ENCODE results near the gene GNG10. TPM values are rescaled to one million over a fixed set of nuclear protein-coding genes. Genes with fewer than 3 reads are reported as not detected.
"Not testable (repeated sequence)": the region's sequence is repeated elsewhere in the genome, so short reads cannot be mapped to it uniquely, and the experiment has no call there.

Gene GNG10
- total RNA-seq: 100 to 1,000 TPM in 1 of 9 donors, 10 to 100 TPM in 8; 23.6 to 127 (median 57.6) TPM
- polyA plus RNA-seq: 10 to 100 TPM; 37.2 to 69.5 (median 53.4) TPM
- long read RNA-seq, donor 1, transcript GNG10-201 (3 exons, 1,491 nt): major isoform, 26 of 26 reads
- long read RNA-seq, donor 1, partial matches to known transcripts: 0 of 26 reads
- long read RNA-seq, donor 1, other reads (novel, unspliced or antisense): 0 of 26 reads
- long read RNA-seq, donor 2, transcript GNG10-201 (3 exons, 1,491 nt): major isoform, 20 of 20 reads
- long read RNA-seq, donor 2, partial matches to known transcripts: 0 of 20 reads
- long read RNA-seq, donor 2, other reads (novel, unspliced or antisense): 0 of 20 reads
- long read RNA-seq, donor 3, transcript GNG10-201 (3 exons, 1,491 nt): major isoform, 18 of 18 reads
- long read RNA-seq, donor 3, partial matches to known transcripts: 0 of 18 reads
- long read RNA-seq, donor 3, other reads (novel, unspliced or antisense): 0 of 18 reads
- long read RNA-seq, donor 4, transcript GNG10-201 (3 exons, 1,491 nt): major isoform, 75 of 75 reads
- long read RNA-seq, donor 4, partial matches to known transcripts: 0 of 75 reads
- long read RNA-seq, donor 4, other reads (novel, unspliced or antisense): 0 of 75 reads
- long read RNA-seq, donor 5, transcript GNG10-201 (3 exons, 1,491 nt): major isoform, 86 of 87 reads
- long read RNA-seq, donor 5, partial matches to known transcripts: 1 of 87 reads
- long read RNA-seq, donor 5, other reads (novel, unspliced or antisense): 0 of 87 reads
- long read RNA-seq, donor 6, transcript GNG10-201 (3 exons, 1,491 nt): major isoform, 49 of 51 reads
- long read RNA-seq, donor 6, partial matches to known transcripts: 1 of 51 reads
- long read RNA-seq, donor 6, other reads (novel, unspliced or antisense): 1 of 51 reads
- long read RNA-seq, donor 7, transcript GNG10-201 (3 exons, 1,491 nt): major isoform, 14 of 14 reads
- long read RNA-seq, donor 7, partial matches to known transcripts: 0 of 14 reads
- long read RNA-seq, donor 7, other reads (novel, unspliced or antisense): 0 of 14 reads
- long read RNA-seq, donor 8, transcript GNG10-201 (3 exons, 1,491 nt): major isoform, 27 of 27 reads
- long read RNA-seq, donor 8, partial matches to known transcripts: 0 of 27 reads
- long read RNA-seq, donor 8, other reads (novel, unspliced or antisense): 0 of 27 reads
- long read RNA-seq, donor 9, transcript GNG10-201 (3 exons, 1,491 nt): major isoform, 20 of 28 reads
- long read RNA-seq, donor 9, partial matches to known transcripts: 0 of 28 reads
- long read RNA-seq, donor 9, other reads (novel, unspliced or antisense): 8 of 28 reads
- long read RNA-seq, donor 10, transcript GNG10-201 (3 exons, 1,491 nt): major isoform, 6 of 6 reads
- long read RNA-seq, donor 10, partial matches to known transcripts: 0 of 6 reads
- long read RNA-seq, donor 10, other reads (novel, unspliced or antisense): 0 of 6 reads

DNA sequence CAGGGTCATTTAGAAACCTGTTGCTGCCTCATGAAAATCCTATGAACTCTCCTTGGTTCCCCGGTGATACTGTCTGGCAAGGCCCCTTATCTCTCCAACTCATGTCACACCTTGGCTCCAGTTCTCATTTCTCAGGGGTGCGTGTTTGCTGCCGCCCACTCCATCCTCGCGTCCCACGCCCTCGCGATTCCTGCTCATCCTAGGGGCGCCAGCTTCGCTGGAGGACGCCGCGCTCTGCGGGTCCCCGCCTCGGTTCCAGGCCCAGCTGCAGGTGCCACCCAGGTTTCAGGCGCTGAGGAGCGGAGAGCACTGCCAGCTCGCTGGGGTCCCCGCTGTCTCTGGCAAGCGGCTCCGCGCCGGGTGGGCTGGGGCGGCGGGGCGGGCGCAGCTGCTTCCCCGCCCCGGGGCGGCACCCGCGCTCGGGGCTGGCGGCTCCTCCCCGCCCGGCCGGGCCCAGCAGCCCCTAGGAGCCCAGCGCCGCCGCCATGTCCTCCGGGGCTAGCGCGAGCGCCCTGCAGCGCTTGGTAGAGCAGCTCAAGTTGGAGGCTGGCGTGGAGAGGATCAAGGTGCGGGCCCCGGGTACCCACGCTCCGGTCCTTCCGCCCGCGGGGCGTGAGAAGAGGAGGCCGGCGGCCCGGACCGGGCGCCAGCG, at the start of gene GNG10:
GNG10 (plus strand) TSS at position 456 of the 652 bp plus-strand sequence; CDS start at position 486, 30 bp downstream.
- H3K27ac ChIP-seq: peak within 1 kb of the TSS in 4 of 5 donors; percentile 24 to 93 (median 74)

DNA sequence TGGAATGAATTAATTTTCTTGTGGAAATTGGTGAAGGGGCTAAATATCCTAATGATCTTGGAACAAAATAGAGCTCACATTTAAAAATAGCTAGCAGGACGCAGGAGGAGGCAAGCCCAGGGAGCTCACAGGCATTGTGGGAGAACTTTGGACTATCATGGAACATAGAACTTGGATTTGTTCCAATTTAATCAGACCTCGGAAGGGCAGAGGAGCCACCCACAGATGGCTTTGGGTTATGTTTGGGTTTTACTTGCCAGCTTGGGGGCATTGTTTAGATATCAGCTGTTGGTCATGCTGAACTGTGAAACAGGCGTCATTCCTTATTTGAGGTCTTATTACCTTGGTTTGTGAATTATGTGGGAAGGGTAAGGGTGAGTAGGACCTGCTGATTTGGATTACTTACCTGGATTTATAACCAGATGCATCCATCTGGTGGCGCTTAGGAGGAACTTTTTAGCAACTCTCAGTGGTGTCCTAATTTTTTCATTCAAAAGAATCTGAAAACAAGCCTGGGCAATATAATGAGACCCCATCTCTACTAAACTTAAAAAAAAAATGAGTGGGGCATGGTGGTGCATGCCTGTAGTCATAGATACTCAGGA, 47.9 kb upstream of the GNG10 start:
- Histone ChIP-seq H3K36me3 (replicated peaks in 1 of 2) (no peaks in the 10 kb centered on the region), H3K4me1 (replicated peaks in 1 of 2) (no peaks in the 10 kb centered on the region), H3K9me3 (replicated peaks in 1 of 3) (no peaks in the 10 kb centered on the region), H3K27me3 (no peaks in the 10 kb centered on the region), H3K27ac (no peak overlapping the region), H3K4me3 (no peak overlapping the region)
- DNase-seq: no peak
- WGBS, 4 donors: 40 to 53% (median 42%) methylated on average over 4 of the region's 4 CpGs
- TF ChIP-seq POLR2A (IDR thresholded peaks at IDR 0.05): no peak
- TF ChIP-seq, protein P1, sequence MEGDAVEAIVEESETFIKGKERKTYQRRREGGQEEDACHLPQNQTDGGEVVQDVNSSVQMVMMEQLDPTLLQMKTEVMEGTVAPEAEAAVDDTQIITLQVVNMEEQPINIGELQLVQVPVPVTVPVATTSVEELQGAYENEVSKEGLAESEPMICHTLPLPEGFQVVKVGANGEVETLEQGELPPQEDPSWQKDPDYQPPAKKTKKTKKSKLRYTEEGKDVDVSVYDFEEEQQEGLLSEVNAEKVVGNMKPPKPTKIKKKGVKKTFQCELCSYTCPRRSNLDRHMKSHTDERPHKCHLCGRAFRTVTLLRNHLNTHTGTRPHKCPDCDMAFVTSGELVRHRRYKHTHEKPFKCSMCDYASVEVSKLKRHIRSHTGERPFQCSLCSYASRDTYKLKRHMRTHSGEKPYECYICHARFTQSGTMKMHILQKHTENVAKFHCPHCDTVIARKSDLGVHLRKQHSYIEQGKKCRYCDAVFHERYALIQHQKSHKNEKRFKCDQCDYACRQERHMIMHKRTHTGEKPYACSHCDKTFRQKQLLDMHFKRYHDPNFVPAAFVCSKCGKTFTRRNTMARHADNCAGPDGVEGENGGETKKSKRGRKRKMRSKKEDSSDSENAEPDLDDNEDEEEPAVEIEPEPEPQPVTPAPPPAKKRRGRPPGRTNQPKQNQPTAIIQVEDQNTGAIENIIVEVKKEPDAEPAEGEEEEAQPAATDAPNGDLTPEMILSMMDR (IDR thresholded peaks at IDR 0.05): no peak
- intact Hi-C loops (cut with DNase I): no loop called here

More for the DNA sequence above, at the start of gene GNG10:
- Histone ChIP-seq H3K4me3 (peak within 1 kb of the TSS; percentile 28 to 99 (median 68)), H3K4me1 (replicated peaks in 1 of 2) (peaks cover 0 to 12% of the 10 kb centered on the region in 2 donors), H3K27me3 (no peaks in the 10 kb centered on the region), H3K36me3 (replicated peaks in 1 of 2) (no peaks in the 10 kb centered on the region), H3K9me3 (replicated peaks in 1 of 3) (no peaks in the 10 kb centered on the region)
- intact Hi-C loops (cut with DNase I): no loop called here
- 0 to 1% (median 0%) methylated on average over 7 to 61 of the region's 61 CpGs for WGBS, 4 donors
- peak; percentile 49 to 66 (median 61) for DNase-seq
- TF ChIP-seq, protein P1 (IDR thresholded peaks at IDR 0.05): no peak
- TF ChIP-seq POLR2A (IDR thresholded peaks at IDR 0.05): peak; percentile 24 to 48

DNA sequence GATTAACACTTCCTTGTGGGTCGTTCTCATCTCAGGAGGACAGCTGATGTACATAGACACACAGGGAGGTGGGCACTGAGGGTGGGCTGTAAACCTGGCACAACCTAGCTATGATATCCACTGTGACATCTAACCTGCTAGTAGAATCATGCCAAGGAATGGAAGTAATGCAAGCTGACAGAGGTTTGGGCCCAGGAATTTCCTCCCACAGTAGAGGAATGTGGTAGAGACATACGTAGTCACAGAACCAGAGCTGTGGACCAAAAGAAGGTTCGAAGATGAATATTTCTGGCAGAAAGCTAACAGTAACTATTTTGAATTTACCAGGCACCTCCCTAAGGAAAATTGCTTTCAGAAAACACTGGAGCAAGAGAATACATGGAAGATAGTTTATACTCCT, 45.5 kb upstream of the GNG10 start:
- no peak overlapping the region for H3K27ac ChIP-seq
- intact Hi-C loops (cut with DNase I): no loop called here
- WGBS, 4 donors: 74 to 80% (median 77%) methylated on average over 3 of the region's 3 CpGs
- no peaks in the 10 kb centered on the region for H3K36me3 ChIP-seq (replicated peaks in 1 of 2)
- H3K27me3 ChIP-seq: no peaks in the 10 kb centered on the region
- H3K4me1 ChIP-seq (replicated peaks in 1 of 2): no peaks in the 10 kb centered on the region
- H3K9me3 ChIP-seq (replicated peaks in 1 of 3): no peaks in the 10 kb centered on the region
- DNase-seq: no peak
- no peak overlapping the region for H3K4me3 ChIP-seq
- TF ChIP-seq POLR2A (IDR thresholded peaks at IDR 0.05): no peak
- TF ChIP-seq, protein P1 (IDR thresholded peaks at IDR 0.05): no peak

DNA sequence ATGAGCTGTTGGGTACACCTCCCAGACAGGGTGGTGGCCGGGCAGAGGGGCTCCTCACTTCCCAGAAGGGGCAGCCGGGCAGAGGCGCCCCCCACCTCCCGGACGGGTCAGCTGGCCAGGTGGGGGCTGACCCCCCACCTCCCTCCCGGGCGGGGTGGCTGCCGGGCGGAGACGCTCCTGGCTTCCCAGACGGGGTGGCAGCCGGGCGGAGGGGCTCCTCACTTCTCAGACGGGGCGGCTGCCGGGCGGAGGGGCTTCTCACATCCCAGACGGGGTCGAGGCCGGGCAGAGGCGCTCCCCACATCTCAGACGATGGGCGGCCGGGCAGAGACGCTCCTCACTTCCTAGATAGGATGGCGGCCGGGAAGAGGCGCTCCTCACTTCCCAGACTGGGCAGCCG, 44.1 kb upstream of the GNG10 start:
- not testable (repeated sequence) for H3K27ac ChIP-seq

More for the DNA sequence above, 44.1 kb upstream of the GNG10 start:
- H3K36me3 ChIP-seq (replicated peaks in 1 of 2); H3K9me3 ChIP-seq (replicated peaks in 1 of 3); H3K4me1 ChIP-seq (replicated peaks in 1 of 2); H3K4me3 ChIP-seq; DNase-seq; H3K27me3 ChIP-seq; intact Hi-C loops (cut with DNase I): not testable (repeated sequence)
- WGBS, 4 donors: 72 to 94% (median 94%) methylated on average over 5 to 29 of the region's 29 CpGs; no CpG with 5 or more reads in 1 of the 4 donors

All from adrenal gland (tissue), 19 donors.